AG04449 (cell line): ENCODE measurements around the gene STYK1.
A peak's percentile ranks its signal among the peaks of the same experiment; 100 is the strongest.

Source experiments
- CTCF ChIA-PET: fragments of 350-600 bp; formaldehyde crosslinking; extraction: SDS; loops from one replicate; lab custom pipeline; 2021; ENCODE audit warnings: antibody characterized with exemption; lab: Yijun Ruan, JAX
- POLR2A ChIA-PET: fragments of 400-600, 350-600 bp; formaldehyde crosslinking; extraction: SDS; loops from one replicate; lab custom pipeline; 2020; ENCODE audit warnings: antibody characterized with exemption, inconsistent platforms; lab: Yijun Ruan, JAX
- DNase-seq: peaks from one replicate; pipeline ENCODE4 v3.0.0-alpha.2; 2010; ENCODE audit warnings: low read depth, low spot score
- H3K4me3 ChIP-seq: 2 replicates; pipeline ENCODE4 v1.5.1; 2011; ENCODE audit warnings: low read depth, mild to moderate bottlenecking, control low read depth, low read length
- TF ChIP-seq, protein P1 (sequence below): IDR thresholded peaks from one replicate; pipeline ENCODE4 v1.5.1; 2011; ENCODE audit warnings: mild to moderate bottlenecking, moderate library complexity, low read length, control low read depth, inconsistent platforms; ENCODE audit not compliant: insufficient read depth; ENCODE audit errors: missing control alignments

STYK1 gene

GRCh38 chr12:10720974-10721650 lies 47.3 kb upstream of the STYK1 start:
- TF ChIP-seq, protein P1, sequence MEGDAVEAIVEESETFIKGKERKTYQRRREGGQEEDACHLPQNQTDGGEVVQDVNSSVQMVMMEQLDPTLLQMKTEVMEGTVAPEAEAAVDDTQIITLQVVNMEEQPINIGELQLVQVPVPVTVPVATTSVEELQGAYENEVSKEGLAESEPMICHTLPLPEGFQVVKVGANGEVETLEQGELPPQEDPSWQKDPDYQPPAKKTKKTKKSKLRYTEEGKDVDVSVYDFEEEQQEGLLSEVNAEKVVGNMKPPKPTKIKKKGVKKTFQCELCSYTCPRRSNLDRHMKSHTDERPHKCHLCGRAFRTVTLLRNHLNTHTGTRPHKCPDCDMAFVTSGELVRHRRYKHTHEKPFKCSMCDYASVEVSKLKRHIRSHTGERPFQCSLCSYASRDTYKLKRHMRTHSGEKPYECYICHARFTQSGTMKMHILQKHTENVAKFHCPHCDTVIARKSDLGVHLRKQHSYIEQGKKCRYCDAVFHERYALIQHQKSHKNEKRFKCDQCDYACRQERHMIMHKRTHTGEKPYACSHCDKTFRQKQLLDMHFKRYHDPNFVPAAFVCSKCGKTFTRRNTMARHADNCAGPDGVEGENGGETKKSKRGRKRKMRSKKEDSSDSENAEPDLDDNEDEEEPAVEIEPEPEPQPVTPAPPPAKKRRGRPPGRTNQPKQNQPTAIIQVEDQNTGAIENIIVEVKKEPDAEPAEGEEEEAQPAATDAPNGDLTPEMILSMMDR = no peak
- ChIA-PET CTCF (interaction anchor here (1.0 kb wide), 1 partner anchor 29 kb away, joined by 3 read pairs; no protein-coding TSS in a partner anchor), POLR2A (no interaction called here)
- H3K4me3 ChIP-seq = peak overlapping the region; percentile 84
- DNase-seq = no peak

DNA sequence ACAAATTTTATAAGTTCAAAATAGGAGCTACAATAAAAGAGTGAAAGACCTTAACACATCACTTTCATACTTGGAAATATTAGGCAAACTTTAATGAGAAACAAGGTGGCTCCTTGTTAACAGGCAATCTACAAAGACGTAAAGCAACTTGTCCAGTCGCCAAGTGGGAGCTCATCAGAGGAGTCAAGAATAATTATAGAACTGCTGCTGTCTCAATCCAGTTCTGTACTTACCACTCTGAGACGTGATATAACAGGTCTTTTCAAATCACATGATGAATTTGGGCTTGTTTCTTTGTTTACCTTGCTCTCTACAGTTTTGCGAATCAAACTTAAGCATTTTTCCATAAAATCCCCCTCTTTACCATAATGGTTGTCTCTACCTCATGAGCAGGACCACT lies 45.6 kb upstream of the STYK1 start:
- DNase-seq = no peak
- CTCF ChIA-PET = interaction anchor here (3.0 kb wide), 1 partner anchor 30 kb away, joined by 23 read pairs; no protein-coding TSS in a partner anchor
- TF ChIP-seq, protein P1 = no peak
- no peak overlapping the region for H3K4me3 ChIP-seq
- POLR2A ChIA-PET = no interaction called here

DNA sequence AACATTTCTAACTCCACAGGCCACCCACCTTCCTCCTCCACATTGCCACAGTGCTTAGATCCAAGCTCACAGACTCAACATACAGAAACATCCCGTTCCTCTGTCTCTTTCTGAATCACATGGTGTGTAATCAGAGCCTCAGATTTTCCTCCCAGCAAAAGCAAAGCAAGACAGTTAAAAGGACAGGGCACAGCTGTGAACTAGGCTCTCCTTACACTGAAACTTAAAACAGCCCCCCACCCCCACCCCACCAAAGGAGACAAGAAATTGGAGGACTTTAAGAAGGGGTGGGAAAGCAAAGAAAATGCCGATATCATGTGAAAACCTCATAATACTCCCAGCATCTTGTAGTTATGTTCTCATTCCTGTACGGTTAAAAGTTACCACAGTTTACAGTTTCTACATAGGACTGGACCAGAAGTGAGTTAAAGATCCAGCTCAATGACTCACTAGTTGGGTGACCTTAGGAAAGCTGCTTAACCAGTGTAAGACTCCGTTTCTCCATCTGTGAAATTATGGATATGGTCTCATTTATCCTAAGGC lies 44.5 kb upstream of the STYK1 start:
- peak overlapping the region; percentile 27 for H3K4me3 ChIP-seq
- DNase-seq = no peak
- ChIA-PET POLR2A (no interaction called here), CTCF (interaction anchor here (3.0 kb wide), 1 partner anchor 31 kb away, joined by 23 read pairs; no protein-coding TSS in a partner anchor)
- TF ChIP-seq, protein P1 = no peak

- H3K4me3 ChIP-seq = no peak overlapping the region; the same call in 1 of the 2 replicates
- no peak for DNase-seq
- POLR2A ChIA-PET = no interaction called here
- TF ChIP-seq, protein P1 = no peak
- CTCF ChIA-PET = interaction anchor here (3.0 kb wide), 1 partner anchor 32 kb away, joined by 23 read pairs; no protein-coding TSS in a partner anchor
Measured at GRCh38 chr12:10717410-10717809, 43.6 kb upstream of the STYK1 start.

- DNase-seq = peak; percentile 59
- peak overlapping the region; percentile 24 for H3K4me3 ChIP-seq
- ChIA-PET CTCF (interaction anchor here (3.0 kb wide), 1 partner anchor 33 kb away, joined by 23 read pairs; no protein-coding TSS in a partner anchor), POLR2A (no interaction called here)
- TF ChIP-seq, protein P1 = no peak
Measured at GRCh38 chr12:10716704-10717315, 43.0 kb upstream of the STYK1 start.

GRCh38 chr12:10716277-10716676 lies 42.4 kb upstream of the STYK1 start:
- H3K4me3 ChIP-seq = peak overlapping the region; percentile 24
- no peak for DNase-seq
- TF ChIP-seq, protein P1 = no peak
- ChIA-PET POLR2A (no interaction called here), CTCF (no interaction called here)
